Measurements from ENCODE around the gene MMP21. TPM values are rescaled to one million over a fixed set of nuclear protein-coding genes. Genes with fewer than 3 reads are reported as not detected.

Gene MMP21
- total RNA-seq, 1 donor from 2014 or later = under 0.01 TPM

DNA sequence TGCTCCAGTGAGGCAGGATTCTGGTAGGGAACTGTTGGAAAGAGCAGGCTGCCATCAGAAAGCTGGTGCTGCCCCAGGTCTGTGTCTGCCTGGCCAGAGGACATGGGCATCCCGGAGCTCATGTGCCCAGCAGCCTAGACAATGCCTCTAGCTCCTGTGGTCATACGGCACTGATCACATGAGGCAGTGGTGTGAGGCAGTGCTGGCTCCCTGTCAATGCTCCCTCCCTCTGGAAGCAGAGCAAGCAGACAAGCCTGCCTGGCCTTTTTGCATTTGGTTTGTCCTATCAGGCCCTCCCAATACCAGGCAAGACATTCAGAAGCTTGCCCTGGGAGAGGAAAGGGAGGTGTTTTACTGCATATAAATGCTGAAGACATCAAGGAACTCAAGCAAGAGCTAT, 19.5 kb upstream of the MMP21 start:
- Histone ChIP-seq H3K36me3 (ENCODE audit: control insufficient read depth in 3 of 3, insufficient read depth in 3 of 3, low read length in 3 of 3) (peaks cover 49 to 69% (median 51%) of the 10 kb centered on the region in 3 donors), H3K9ac (ENCODE audit: low read depth in 1 of 3, low read length in 3 of 3) (no peak overlapping the region)

DNA sequence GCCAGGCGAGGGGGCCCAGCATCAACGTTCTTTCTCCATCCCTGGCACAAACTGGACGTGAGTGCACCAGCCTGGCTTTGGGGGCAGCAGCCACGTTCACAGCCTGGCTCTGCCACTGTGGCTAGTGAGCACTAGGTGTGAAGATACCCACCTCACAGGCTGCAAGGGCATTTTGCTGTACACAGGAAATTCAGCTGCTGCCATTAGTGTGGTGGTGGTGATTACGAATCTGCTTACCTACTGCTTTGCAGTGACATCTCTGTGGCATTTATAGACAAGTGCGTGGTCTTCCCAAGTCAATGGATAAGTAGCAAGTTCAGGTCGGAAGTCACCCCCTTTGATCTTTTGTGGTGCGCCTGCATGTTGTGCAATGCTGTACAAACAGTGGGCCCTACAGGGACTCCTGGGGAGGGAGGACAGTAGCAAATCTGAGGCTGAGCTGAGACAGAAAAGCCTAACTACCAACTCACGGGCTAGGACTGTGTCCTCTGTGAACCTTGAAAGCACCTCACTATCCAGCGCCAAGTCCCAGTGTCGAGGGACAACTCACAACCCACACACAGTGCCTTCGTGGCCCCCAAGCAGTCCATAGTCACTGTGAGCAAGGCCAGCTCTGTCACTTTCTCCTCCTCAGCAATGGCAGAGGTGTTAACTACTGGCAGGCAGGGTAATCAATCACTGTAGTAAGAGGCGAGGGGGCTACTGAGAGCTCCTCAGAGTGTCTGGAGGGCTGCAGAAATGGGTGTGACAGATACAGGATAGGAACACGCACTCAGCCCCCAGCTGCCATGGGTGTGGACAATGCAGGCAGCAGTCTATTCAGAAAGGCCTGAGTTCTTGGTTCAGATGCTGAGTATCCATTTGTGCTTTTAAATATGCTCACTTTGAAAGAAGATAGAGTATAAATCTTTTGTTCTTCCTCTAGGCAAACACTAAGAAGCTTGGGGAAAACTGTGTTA, 17.0 kb upstream of the MMP21 start:
- Histone ChIP-seq H3K4me3 (ENCODE audit: low read length in 3 of 3) (no peak overlapping the region), H3K27me3 (ENCODE audit: control insufficient read depth in 3 of 3, insufficient read depth in 3 of 3, low read length in 3 of 3) (no peaks in the 10 kb centered on the region), H3K27ac (ENCODE audit: low read depth, low read length) (no peak overlapping the region), H3K9me3 (ENCODE audit: control insufficient read depth in 3 of 3, low read length in 3 of 3) (no peaks in the 10 kb centered on the region), H3K36me3 (ENCODE audit: control insufficient read depth in 3 of 3, insufficient read depth in 3 of 3, low read length in 3 of 3) (peaks cover 46 to 71% (median 63%) of the 10 kb centered on the region in 3 donors), H3K4me1 (ENCODE audit: control insufficient read depth in 3 of 3, insufficient read depth in 3 of 3, low read length in 3 of 3) (no peaks in the 10 kb centered on the region), H3K9ac (ENCODE audit: low read depth in 1 of 3, low read length in 3 of 3) (no peak overlapping the region)

More for the DNA sequence above, 19.5 kb upstream of the MMP21 start:
- Histone ChIP-seq H3K9me3 (ENCODE audit: control insufficient read depth in 3 of 3, low read length in 3 of 3) (no peaks in the 10 kb centered on the region), H3K27ac (ENCODE audit: low read depth, low read length) (no peak overlapping the region), H3K4me1 (ENCODE audit: control insufficient read depth in 3 of 3, insufficient read depth in 3 of 3, low read length in 3 of 3) (no peaks in the 10 kb centered on the region), H3K27me3 (ENCODE audit: control insufficient read depth in 3 of 3, insufficient read depth in 3 of 3, low read length in 3 of 3) (no peaks in the 10 kb centered on the region), H3K4me3 (ENCODE audit: low read length in 3 of 3) (no peak overlapping the region)

DNA sequence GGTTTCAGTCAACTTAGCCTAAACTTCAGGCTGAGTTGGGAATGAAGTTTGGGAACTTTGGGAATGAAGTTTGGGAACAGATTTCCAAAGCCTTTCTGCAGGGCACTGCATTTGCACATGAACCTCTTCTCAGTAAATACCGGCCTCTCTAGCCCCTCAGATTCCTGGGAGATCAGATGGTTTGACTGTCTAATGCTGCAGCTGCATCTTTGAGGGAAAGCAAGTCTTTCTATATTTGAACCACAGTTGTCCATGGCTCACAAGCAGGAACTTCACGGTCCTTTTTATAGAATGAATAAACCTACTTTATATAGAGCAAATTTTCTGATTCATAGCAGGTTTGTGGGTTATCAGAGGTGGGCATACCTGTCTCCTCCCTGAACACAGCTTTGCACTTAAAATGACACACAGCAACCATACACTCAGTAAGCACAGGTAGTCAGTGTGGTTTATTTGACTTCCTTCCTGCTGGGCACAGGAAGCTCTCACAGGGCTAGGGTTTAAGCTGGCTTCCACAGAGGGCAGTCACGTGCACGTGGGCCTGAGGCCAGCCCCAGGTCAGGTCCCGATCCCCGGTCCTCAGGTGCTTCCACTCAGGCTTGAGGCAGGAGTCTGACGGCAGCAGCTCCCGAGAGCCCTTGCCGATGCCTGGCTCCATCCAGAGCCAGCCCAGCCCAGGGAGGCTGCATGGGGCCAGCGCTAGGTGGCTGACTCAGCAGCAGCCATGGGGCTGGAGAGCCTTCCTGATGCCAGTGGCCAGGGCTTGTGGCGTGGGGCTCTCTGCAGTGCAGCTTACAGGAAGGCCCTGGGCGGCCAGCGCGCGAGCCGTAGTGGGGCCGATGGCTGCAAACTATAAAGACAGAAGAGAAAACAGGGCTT, 12.8 kb upstream of the MMP21 start:
- Histone ChIP-seq H3K4me1 (ENCODE audit: control insufficient read depth in 3 of 3, insufficient read depth in 3 of 3, low read length in 3 of 3) (no peaks in the 10 kb centered on the region), H3K9ac (ENCODE audit: low read depth in 1 of 3, low read length in 3 of 3) (no peak overlapping the region), H3K9me3 (ENCODE audit: control insufficient read depth in 3 of 3, low read length in 3 of 3) (no peaks in the 10 kb centered on the region), H3K36me3 (ENCODE audit: control insufficient read depth in 3 of 3, insufficient read depth in 3 of 3, low read length in 3 of 3) (peaks cover 22 to 41% (median 33%) of the 10 kb centered on the region in 3 donors), H3K27ac (ENCODE audit: low read depth, low read length) (no peak overlapping the region), H3K27me3 (ENCODE audit: control insufficient read depth in 3 of 3, insufficient read depth in 3 of 3, low read length in 3 of 3) (no peaks in the 10 kb centered on the region), H3K4me3 (ENCODE audit: low read length in 3 of 3) (no peak overlapping the region)

DNA sequence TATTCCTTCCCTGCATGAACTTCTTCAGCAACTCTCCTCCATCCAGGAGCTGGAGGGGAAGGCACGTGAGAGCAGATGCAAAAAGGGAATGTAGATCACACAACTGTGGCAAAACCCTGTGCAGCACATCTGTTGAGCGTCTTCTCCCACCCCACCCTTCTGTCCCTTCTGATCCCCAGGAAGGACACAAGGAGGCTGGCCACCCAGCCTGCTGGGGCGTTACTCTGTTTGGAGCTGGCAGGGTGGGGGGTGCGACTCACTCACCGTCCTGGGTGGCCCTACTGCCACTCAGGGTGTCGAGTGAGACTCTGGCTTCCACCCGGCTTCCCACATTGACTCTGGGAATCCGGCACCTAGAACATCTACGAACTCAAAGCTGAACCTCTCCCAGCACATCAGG, 10.2 kb upstream of the MMP21 start:
- H3K36me3 ChIP-seq (ENCODE audit: control insufficient read depth in 3 of 3, insufficient read depth in 3 of 3, low read length in 3 of 3) = peaks cover 12 to 23% (median 18%) of the 10 kb centered on the region in 3 donors
- no peaks in the 10 kb centered on the region for H3K27me3 ChIP-seq (ENCODE audit: control insufficient read depth in 3 of 3, insufficient read depth in 3 of 3, low read length in 3 of 3)
- H3K27ac ChIP-seq (ENCODE audit: low read depth, low read length) = no peak overlapping the region
- no peaks in the 10 kb centered on the region for H3K4me1 ChIP-seq (ENCODE audit: control insufficient read depth in 3 of 3, insufficient read depth in 3 of 3, low read length in 3 of 3)
- no peak overlapping the region for H3K4me3 ChIP-seq (ENCODE audit: low read length in 3 of 3)
- H3K9ac ChIP-seq (ENCODE audit: low read depth in 1 of 3, low read length in 3 of 3) = no peak overlapping the region
- H3K9me3 ChIP-seq (ENCODE audit: control insufficient read depth in 3 of 3, low read length in 3 of 3) = no peaks in the 10 kb centered on the region

DNA sequence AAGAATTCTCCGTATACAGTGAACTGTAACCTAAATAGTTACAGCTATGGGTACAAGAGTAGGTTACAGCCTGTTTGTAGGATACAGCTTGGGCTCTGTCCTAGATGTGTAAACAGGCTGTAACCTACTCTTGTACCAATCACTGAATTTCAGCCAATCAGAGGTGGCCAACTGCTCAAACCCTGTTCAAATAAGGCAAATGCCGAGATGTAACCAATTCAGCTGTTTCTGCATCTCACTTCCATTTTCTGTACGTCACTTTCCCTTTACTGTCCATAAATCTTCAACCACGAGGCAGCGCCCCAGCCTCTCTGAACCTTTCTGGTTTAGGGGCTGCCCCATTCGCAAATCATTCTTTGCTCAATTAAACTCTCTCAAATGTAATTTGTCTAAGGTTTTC, 8.3 kb upstream of the MMP21 start:
- Histone ChIP-seq H3K4me1 (ENCODE audit: control insufficient read depth in 3 of 3, insufficient read depth in 3 of 3, low read length in 3 of 3) (no peaks in the 10 kb centered on the region), H3K9ac (ENCODE audit: low read depth in 1 of 3, low read length in 3 of 3) (no peak overlapping the region), H3K4me3 (ENCODE audit: low read length in 3 of 3) (no peak overlapping the region), H3K36me3 (ENCODE audit: control insufficient read depth in 3 of 3, insufficient read depth in 3 of 3, low read length in 3 of 3) (peaks cover 7 to 20% (median 8%) of the 10 kb centered on the region in 3 donors), H3K9me3 (ENCODE audit: control insufficient read depth in 3 of 3, low read length in 3 of 3) (no peaks in the 10 kb centered on the region), H3K27me3 (ENCODE audit: control insufficient read depth in 3 of 3, insufficient read depth in 3 of 3, low read length in 3 of 3) (no peaks in the 10 kb centered on the region), H3K27ac (ENCODE audit: low read depth, low read length) (no peak overlapping the region)

DNA sequence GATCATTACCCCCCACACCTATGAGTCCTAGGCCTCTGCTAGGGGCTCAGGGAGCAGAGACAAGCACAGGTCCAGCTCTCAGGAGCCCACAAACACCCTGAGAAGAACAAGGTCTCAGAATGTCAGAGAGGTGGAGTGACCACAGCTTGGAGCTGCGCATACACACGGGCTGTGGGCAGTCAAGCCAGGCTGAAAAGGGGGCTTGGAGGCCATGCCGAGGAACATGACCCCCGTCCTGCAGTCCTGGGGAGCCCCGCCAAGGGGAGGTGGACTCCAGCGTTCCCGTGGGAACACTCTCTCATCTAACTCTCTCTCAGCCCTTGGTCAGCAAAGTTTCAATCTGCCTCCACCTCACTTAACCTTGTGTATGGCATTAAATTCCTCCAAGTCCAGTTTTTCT, 7.8 kb upstream of the MMP21 start:
- Histone ChIP-seq H3K4me1 (ENCODE audit: control insufficient read depth in 3 of 3, insufficient read depth in 3 of 3, low read length in 3 of 3) (no peaks in the 10 kb centered on the region), H3K27me3 (ENCODE audit: control insufficient read depth in 3 of 3, insufficient read depth in 3 of 3, low read length in 3 of 3) (no peaks in the 10 kb centered on the region), H3K4me3 (ENCODE audit: low read length in 3 of 3) (no peak overlapping the region), H3K9me3 (ENCODE audit: control insufficient read depth in 3 of 3, low read length in 3 of 3) (no peaks in the 10 kb centered on the region), H3K9ac (ENCODE audit: low read depth in 1 of 3, low read length in 3 of 3) (no peak overlapping the region), H3K27ac (ENCODE audit: low read depth, low read length) (no peak overlapping the region), H3K36me3 (ENCODE audit: control insufficient read depth in 3 of 3, insufficient read depth in 3 of 3, low read length in 3 of 3) (peaks cover 2 to 15% (median 3%) of the 10 kb centered on the region in 3 donors)

DNA sequence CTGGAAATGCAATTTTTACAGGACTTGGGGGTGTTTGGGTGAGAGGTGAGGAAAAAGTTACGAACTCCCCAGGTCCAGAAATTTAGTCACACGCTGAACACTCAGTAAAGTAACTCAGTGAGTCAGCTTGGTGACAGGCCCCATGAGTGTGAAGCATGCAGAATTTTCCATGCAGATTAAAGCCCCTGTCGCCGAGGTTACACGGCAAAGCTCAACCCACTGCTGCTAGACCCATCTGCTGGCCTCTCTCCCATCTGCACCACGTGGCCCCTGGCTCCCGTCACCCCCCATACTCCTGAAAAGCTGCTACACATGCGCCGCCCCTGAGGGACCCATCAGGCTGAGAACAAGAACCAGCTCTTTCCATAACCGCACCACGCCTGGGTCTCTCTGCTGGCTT, 7.0 kb upstream of the MMP21 start:
- H3K36me3 ChIP-seq (ENCODE audit: control insufficient read depth in 3 of 3, insufficient read depth in 3 of 3, low read length in 3 of 3) = peaks cover 0 to 7% (median 0%) of the 10 kb centered on the region in 3 donors
- no peak overlapping the region for H3K27ac ChIP-seq (ENCODE audit: low read depth, low read length)
- no peak overlapping the region for H3K4me3 ChIP-seq (ENCODE audit: low read length in 3 of 3)
- no peaks in the 10 kb centered on the region for H3K9me3 ChIP-seq (ENCODE audit: control insufficient read depth in 3 of 3, low read length in 3 of 3)
- H3K4me1 ChIP-seq (ENCODE audit: control insufficient read depth in 3 of 3, insufficient read depth in 3 of 3, low read length in 3 of 3) = no peaks in the 10 kb centered on the region
- no peak overlapping the region for H3K9ac ChIP-seq (ENCODE audit: low read depth in 1 of 3, low read length in 3 of 3)
- no peaks in the 10 kb centered on the region for H3K27me3 ChIP-seq (ENCODE audit: control insufficient read depth in 3 of 3, insufficient read depth in 3 of 3, low read length in 3 of 3)

DNA sequence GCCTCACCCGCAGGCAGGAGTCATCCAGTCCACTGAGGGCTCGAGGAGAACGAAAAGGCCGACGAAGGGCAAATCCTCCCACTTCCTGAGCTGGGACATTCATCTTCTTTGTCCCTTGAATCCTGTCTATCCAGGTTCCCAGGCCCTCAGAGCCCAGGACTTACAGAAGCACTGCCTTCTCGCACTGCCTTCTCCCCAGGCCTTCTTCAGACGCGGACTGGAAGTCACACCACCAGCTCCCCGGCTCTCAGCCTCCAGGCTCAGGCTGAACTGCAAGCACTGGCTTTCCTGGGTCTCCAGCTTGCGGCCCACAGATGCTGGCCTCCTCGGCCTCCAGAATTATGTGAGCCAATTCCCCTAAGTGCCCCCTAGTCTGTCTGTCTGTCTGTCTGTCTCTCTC, 6.4 kb upstream of the MMP21 start:
- Histone ChIP-seq H3K9me3 (ENCODE audit: control insufficient read depth in 3 of 3, low read length in 3 of 3) (no peaks in the 10 kb centered on the region), H3K27me3 (ENCODE audit: control insufficient read depth in 3 of 3, insufficient read depth in 3 of 3, low read length in 3 of 3) (peaks cover 0 to 5% (median 0%) of the 10 kb centered on the region in 3 donors), H3K36me3 (ENCODE audit: control insufficient read depth in 3 of 3, insufficient read depth in 3 of 3, low read length in 3 of 3) (peaks cover 0 to 2% (median 0%) of the 10 kb centered on the region in 3 donors)

DNA sequence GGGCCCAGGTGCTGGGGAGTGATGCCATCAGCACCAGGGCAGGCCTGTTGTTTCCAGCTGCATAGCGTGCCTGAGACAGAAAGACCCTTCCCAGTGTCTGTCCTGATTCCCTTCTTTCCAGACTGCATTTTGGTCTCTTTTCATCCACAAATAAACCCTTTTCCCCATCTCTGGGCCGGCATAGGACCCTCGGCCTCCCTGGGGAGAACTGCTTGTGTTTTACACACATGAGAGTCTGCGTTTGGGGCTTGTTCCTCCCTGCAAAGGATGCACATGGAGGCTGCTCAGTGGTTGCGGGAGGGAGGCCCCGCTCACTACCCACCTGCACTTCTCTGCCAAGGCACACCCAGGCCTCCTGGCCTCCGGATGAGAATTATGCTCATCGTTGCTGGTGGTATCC, 5.8 kb upstream of the MMP21 start:
- H3K36me3 ChIP-seq (ENCODE audit: control insufficient read depth in 3 of 3, insufficient read depth in 3 of 3, low read length in 3 of 3) = no peaks in the 10 kb centered on the region
- no peaks in the 10 kb centered on the region for H3K9me3 ChIP-seq (ENCODE audit: control insufficient read depth in 3 of 3, low read length in 3 of 3)
- H3K4me1 ChIP-seq (ENCODE audit: control insufficient read depth in 3 of 3, insufficient read depth in 3 of 3, low read length in 3 of 3) = no peaks in the 10 kb centered on the region
- H3K27me3 ChIP-seq (ENCODE audit: control insufficient read depth in 3 of 3, insufficient read depth in 3 of 3, low read length in 3 of 3) = peaks cover 0 to 6% (median 0%) of the 10 kb centered on the region in 3 donors
- no peak overlapping the region for H3K27ac ChIP-seq (ENCODE audit: low read depth, low read length)
- no peak overlapping the region for H3K9ac ChIP-seq (ENCODE audit: low read depth in 1 of 3, low read length in 3 of 3)
- H3K4me3 ChIP-seq (ENCODE audit: low read length in 3 of 3) = no peak overlapping the region

More for the DNA sequence above, 6.4 kb upstream of the MMP21 start:
- Histone ChIP-seq H3K4me3 (ENCODE audit: low read length in 3 of 3) (no peak overlapping the region), H3K9ac (ENCODE audit: low read depth in 1 of 3, low read length in 3 of 3) (no peak overlapping the region), H3K4me1 (ENCODE audit: control insufficient read depth in 3 of 3, insufficient read depth in 3 of 3, low read length in 3 of 3) (no peaks in the 10 kb centered on the region), H3K27ac (ENCODE audit: low read depth, low read length) (no peak overlapping the region)
